Measurements from ENCODE around the gene AXL.

GRCh38 chr19:41278478-41278877 is 59.5 kb downstream of the AXL start:
- TF ChIP-seq POLR2A (IDR thresholded peaks at IDR 0.05; ENCODE audit: control extremely low read depth in 1 of 2, low read depth in 2 of 2, low read length in 2 of 2): no peak
- TF ChIP-seq SRF (IDR thresholded peaks at IDR 0.05; ENCODE audit: low read depth, low read length): no peak
- TF ChIP-seq CTCF (IDR thresholded peaks at IDR 0.05; ENCODE audit: control extremely low read depth in 1 of 3, insufficient read depth in 1 of 3, low read depth in 1 of 3, low read length in 3 of 3): no peak
- no peak for TF ChIP-seq ZNF274 (IDR thresholded peaks at IDR 0.05; ENCODE audit: borderline replicate concordance, extremely low read depth, low read length)

Measured in H1 (cell line).